Measurements from ENCODE around the gene LIPF.

DNA sequence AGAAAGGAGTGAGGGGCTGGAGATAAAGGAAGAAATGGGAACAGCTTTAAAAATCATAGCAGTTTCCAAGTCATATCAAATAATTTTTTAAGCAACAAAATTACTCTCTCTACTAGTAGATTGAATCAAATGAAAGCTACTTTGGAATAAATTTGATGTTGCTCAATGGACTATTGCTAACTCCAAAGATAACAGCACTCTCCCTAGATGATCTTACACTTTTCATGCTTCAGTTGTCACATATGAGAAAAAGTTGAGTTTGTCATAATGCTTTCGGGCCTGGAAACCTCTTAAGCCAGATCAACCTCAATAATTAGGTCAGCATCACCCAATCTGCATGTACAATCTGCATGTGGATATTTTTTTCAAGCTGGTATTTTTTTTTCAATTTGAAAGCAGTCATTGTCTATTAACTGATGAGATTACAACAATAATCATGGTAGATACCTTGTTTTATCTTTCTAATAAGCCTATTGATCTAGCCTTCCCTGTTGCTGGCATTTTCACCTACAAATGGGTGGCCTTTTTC is 46.4 kb upstream of the LIPF start:
- TF ChIP-seq CTCF (IDR thresholded peaks at IDR 0.05; ENCODE audit: insufficient read depth, low read length, poor library complexity, severe bottlenecking) (no peak), EZH2phosphoT487 (conservative IDR thresholded peaks at IDR 0.05; ENCODE audit: low read length) (no peak)
